DND-41 (cell line): Measurements from ENCODE around the gene PLEKHA8.

Source experiments
- EZH2 ChIP-seq: IDR thresholded peaks from 3 replicates; pipeline ENCODE4 v1.6.1; 2012; ENCODE audit warnings: borderline replicate concordance, low read depth, mild to moderate bottlenecking, moderate library complexity, low read length, inconsistent platforms; ENCODE audit not compliant: severe bottlenecking
- TF ChIP-seq, protein P1 (sequence below): IDR thresholded peaks from 2 replicates; pipeline ENCODE4 v1.5.1; 2012; ENCODE audit warnings: borderline replicate concordance, low read length, moderate library complexity, mild to moderate bottlenecking; ENCODE audit not compliant: poor library complexity, severe bottlenecking; ENCODE audit errors: extremely low read depth

DNA sequence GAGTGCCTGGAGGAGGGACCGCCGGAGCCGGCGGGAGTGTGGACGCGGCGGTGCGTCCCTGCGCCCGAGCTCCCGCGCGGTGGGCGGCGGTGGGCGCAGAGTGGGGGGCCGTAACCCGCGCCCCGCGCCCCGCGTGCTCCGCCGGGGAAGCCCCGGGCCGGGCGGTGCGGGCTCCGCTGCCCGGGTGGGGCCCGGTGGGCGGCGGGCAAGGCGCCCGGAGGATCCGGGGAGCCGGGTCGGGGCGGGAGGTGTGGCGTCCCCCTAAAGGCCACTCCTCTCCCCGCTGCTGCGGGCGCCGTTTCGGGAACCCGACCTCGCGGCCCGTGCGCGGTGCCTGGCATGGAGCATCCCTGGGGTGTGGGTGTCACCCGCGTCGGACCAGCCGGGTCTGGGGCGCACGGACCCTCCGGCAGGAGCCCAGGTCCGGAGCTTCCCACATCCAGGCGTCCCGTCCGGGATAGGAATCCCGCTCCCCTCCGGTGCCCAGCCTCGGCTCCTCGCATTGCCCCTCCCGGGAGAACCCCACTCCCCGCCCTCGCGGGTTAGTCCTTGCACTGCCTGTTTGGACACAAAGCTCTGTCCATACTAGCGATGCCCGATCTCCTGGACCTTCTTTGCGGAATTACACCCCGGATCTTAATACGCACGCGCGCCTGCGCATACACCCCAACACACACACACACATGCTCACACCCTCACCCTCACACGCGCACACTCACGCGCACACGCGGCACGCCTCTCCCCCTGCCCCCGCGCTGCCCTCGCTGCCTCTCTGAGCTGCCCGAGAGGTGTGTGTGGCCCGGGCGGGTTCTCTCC is 107.3 kb downstream of the PLEKHA8 start:
- TF ChIP-seq EZH2 = no peak
- TF ChIP-seq, protein P1, sequence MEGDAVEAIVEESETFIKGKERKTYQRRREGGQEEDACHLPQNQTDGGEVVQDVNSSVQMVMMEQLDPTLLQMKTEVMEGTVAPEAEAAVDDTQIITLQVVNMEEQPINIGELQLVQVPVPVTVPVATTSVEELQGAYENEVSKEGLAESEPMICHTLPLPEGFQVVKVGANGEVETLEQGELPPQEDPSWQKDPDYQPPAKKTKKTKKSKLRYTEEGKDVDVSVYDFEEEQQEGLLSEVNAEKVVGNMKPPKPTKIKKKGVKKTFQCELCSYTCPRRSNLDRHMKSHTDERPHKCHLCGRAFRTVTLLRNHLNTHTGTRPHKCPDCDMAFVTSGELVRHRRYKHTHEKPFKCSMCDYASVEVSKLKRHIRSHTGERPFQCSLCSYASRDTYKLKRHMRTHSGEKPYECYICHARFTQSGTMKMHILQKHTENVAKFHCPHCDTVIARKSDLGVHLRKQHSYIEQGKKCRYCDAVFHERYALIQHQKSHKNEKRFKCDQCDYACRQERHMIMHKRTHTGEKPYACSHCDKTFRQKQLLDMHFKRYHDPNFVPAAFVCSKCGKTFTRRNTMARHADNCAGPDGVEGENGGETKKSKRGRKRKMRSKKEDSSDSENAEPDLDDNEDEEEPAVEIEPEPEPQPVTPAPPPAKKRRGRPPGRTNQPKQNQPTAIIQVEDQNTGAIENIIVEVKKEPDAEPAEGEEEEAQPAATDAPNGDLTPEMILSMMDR = no peak
